ENCODE results near the gene DLX5. TPM values are rescaled to one million over a fixed set of nuclear protein-coding genes. Genes with fewer than 3 reads are reported as not detected.

Gene DLX5
- total and polyA plus RNA-seq, 9 donors = 0.12 to 2.1 (median 0.26) TPM; not detected in 2

DNA sequence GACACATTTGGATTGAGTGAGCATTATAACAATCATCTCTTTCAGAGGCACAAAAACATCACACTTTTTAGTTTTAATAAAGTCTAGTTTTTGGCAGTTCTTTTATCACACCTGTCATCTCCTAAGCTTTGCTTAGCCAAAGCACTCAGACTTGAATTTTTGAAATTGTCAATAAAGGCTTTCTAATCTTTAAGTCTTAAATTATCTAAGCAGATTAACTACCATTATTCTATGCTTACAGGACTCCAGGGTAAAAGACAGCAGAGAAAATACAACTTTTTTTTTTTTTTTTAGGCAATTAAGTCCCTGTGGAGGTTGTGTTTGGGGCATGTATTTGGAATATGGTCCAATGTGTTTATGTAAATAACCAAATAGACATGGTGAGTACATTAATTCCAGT is 36.9 kb downstream of the DLX5 start:
- no peak for DNase-seq
- Histone ChIP-seq H3K4me3 (ENCODE audit: low read length) (no peak overlapping the region), H3K36me3 (ENCODE audit: control insufficient read depth, insufficient read depth, low read length) (no peaks in the 10 kb centered on the region), H3K27ac (ENCODE audit: low read length) (no peak overlapping the region), H3K4me1 (ENCODE audit: control insufficient read depth, insufficient read depth, low read length) (peaks cover 5% of the 10 kb centered on the region), H3K27me3 (ENCODE audit: control insufficient read depth, insufficient read depth, low read length) (peaks cover 39% of the 10 kb centered on the region), H3K9me3 (replicated peaks; ENCODE audit: control insufficient read depth, low read depth, low read length) (no peaks in the 10 kb centered on the region)

- Histone ChIP-seq H3K27ac (ENCODE audit: low read length) (no peak overlapping the region), H3K36me3 (ENCODE audit: control insufficient read depth, insufficient read depth, low read length) (no peaks in the 10 kb centered on the region), H3K4me3 (ENCODE audit: low read length) (no peak overlapping the region), H3K4me1 (ENCODE audit: control insufficient read depth, insufficient read depth, low read length) (no peaks in the 10 kb centered on the region), H3K27me3 (ENCODE audit: control insufficient read depth, insufficient read depth, low read length) (peaks cover 31% of the 10 kb centered on the region), H3K9me3 (replicated peaks; ENCODE audit: control insufficient read depth, low read depth, low read length) (no peaks in the 10 kb centered on the region)
- WGBS (ENCODE audit: insufficient coverage) = no CpG with 5 or more reads among the region's 1 CpG
- no peak for DNase-seq
These were observed 37.7 kb downstream of the DLX5 start for GRCh38 chr7:96986901-96987300.

GRCh38 chr7:96985992-96986391 is 38.6 kb downstream of the DLX5 start:
- DNase-seq = no peak
- Histone ChIP-seq H3K4me1 (ENCODE audit: control insufficient read depth, insufficient read depth, low read length) (no peaks in the 10 kb centered on the region), H3K36me3 (ENCODE audit: control insufficient read depth, insufficient read depth, low read length) (no peaks in the 10 kb centered on the region), H3K27me3 (ENCODE audit: control insufficient read depth, insufficient read depth, low read length) (peaks cover 26% of the 10 kb centered on the region), H3K9me3 (replicated peaks; ENCODE audit: control insufficient read depth, low read depth, low read length) (no peaks in the 10 kb centered on the region), H3K4me3 (ENCODE audit: low read length) (no peak overlapping the region), H3K27ac (ENCODE audit: low read length) (no peak overlapping the region)
- no CpG with 5 or more reads among the region's 1 CpG for WGBS (ENCODE audit: insufficient coverage)

DNA sequence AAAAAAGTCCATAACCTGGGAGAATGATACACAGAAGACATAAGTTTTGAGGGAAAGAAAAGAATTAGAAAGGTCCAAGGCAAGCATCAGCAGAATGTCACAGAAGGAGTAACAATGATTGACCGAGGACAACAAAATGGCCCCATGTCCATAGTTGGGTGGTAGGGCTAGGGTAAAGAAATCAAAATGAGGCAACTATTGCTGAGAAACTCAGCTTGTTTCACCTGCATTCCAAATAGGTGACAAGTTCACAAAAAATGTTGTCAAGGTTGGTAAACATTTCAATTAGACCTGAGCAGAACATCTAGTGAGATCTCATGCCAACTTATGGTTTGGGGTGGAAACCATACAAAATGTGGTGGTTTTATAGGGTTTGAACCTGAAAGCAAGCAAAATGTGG is 42.0 kb downstream of the DLX5 start:
- no peak for DNase-seq
- Histone ChIP-seq H3K4me3 (ENCODE audit: low read length) (no peak overlapping the region), H3K9me3 (replicated peaks; ENCODE audit: control insufficient read depth, low read depth, low read length) (no peaks in the 10 kb centered on the region), H3K36me3 (ENCODE audit: control insufficient read depth, insufficient read depth, low read length) (no peaks in the 10 kb centered on the region), H3K4me1 (ENCODE audit: control insufficient read depth, insufficient read depth, low read length) (no peaks in the 10 kb centered on the region), H3K27me3 (ENCODE audit: control insufficient read depth, insufficient read depth, low read length) (peaks cover 9% of the 10 kb centered on the region), H3K27ac (ENCODE audit: low read length) (no peak overlapping the region)
- WGBS (ENCODE audit: insufficient coverage) = 100% methylated on average over 1 of the region's 1 CpG

DNA sequence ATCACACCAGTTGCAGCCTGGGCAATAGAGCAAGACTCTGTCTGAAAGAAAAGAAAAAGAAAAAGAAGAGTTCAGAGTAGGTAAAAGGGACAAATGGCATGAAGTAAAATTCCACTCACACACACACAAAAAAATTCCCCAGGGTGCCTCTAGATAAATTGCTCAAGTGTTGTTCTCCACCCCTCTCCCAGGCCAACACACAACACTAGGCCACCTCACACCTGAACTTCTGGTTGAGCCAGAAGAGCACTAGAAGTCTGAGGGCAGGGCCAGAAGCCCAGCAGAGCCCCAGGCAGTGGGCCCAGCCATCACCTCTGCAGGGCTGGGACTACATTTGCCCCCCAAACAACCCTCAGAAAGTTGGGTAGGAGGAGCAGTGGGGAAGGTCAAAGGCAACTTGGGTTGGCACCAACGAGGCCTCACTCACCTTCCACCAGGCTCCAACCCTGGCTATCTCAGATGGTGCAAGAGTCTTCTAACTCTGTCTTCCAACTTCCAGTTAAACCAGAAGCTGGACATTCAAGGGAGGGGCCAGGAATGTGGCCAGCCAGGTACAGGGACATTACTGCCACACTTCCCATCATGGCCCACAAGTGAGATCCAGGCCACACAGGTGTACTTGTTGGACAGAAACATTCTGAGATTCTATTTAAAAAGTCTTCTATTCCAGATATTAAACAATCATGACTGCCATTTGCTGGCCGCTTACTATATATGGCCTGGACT is 44.9 kb downstream of the DLX5 start:
- Histone ChIP-seq H3K27me3 (ENCODE audit: control insufficient read depth, insufficient read depth, low read length) (peaks cover 5% of the 10 kb centered on the region), H3K36me3 (ENCODE audit: control insufficient read depth, insufficient read depth, low read length) (no peaks in the 10 kb centered on the region), H3K27ac (ENCODE audit: low read length) (no peak overlapping the region), H3K9me3 (replicated peaks; ENCODE audit: control insufficient read depth, low read depth, low read length) (no peaks in the 10 kb centered on the region), H3K4me1 (ENCODE audit: control insufficient read depth, insufficient read depth, low read length) (no peaks in the 10 kb centered on the region), H3K4me3 (ENCODE audit: low read length) (no peak overlapping the region)
- WGBS (ENCODE audit: insufficient coverage) = no CpG with 5 or more reads among the region's 2 CpGs
- no peak for DNase-seq

DNA sequence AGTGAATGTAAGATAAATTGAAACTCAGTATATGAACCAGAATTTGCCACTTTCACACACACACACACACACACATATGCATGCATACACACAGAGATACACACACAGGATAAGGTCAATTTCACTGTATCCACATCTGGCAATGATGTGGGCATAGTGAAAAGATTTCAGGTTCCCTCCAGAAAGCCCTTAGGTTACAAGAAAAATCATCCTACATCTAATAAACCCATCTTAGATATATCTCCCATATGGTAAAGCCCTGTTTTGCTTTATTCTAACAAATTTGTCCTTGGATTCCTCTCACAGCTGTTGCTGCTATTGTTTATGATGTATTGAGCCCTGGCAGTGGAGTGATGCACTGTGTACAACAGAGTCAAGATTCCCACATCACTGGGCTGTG is 47.2 kb downstream of the DLX5 start:
- Histone ChIP-seq H3K36me3 (ENCODE audit: control insufficient read depth, insufficient read depth, low read length) (no peaks in the 10 kb centered on the region), H3K27ac (ENCODE audit: low read length) (no peak overlapping the region), H3K4me3 (ENCODE audit: low read length) (no peak overlapping the region), H3K27me3 (ENCODE audit: control insufficient read depth, insufficient read depth, low read length) (peaks cover 5% of the 10 kb centered on the region), H3K9me3 (replicated peaks; ENCODE audit: control insufficient read depth, low read depth, low read length) (no peaks in the 10 kb centered on the region), H3K4me1 (ENCODE audit: control insufficient read depth, insufficient read depth, low read length) (no peaks in the 10 kb centered on the region)
- no peak for DNase-seq

GRCh38 chr7:96976106-96976505 is 48.5 kb downstream of the DLX5 start:
- H3K4me1 ChIP-seq (ENCODE audit: control insufficient read depth, insufficient read depth, low read length) = no peaks in the 10 kb centered on the region
- H3K36me3 ChIP-seq (ENCODE audit: control insufficient read depth, insufficient read depth, low read length) = no peaks in the 10 kb centered on the region
- no peak overlapping the region for H3K27ac ChIP-seq (ENCODE audit: low read length)
- no peak for DNase-seq
- H3K27me3 ChIP-seq (ENCODE audit: control insufficient read depth, insufficient read depth, low read length) = peaks cover 5% of the 10 kb centered on the region
- WGBS (ENCODE audit: insufficient coverage) = 60% methylated on average over 1 of the region's 2 CpGs
- no peaks in the 10 kb centered on the region for H3K9me3 ChIP-seq (replicated peaks; ENCODE audit: control insufficient read depth, low read depth, low read length)
- no peak overlapping the region for H3K4me3 ChIP-seq (ENCODE audit: low read length)

DNA sequence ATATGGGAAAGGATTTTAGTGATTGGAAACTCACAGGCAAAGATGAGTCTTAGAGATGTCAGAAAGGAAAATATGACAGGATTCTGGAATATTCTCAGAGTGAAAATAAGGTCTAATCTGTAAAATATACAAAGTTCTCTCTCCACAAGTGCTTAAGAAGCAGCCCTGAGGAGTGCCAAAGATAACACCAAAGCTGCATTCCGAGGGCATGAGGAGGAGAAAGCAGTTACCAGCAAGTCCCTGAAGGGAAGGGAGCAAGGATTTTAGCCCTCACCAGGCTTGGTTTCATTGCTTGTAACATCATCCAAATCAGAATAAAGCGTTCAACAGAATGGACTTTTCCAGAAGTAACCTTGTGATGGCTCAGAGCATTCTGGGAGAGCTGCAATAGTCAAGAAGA is 50.6 kb downstream of the DLX5 start:
- H3K27me3 ChIP-seq (ENCODE audit: control insufficient read depth, insufficient read depth, low read length) = peaks cover 4% of the 10 kb centered on the region
- no peaks in the 10 kb centered on the region for H3K36me3 ChIP-seq (ENCODE audit: control insufficient read depth, insufficient read depth, low read length)
- no peak for DNase-seq
- H3K9me3 ChIP-seq (replicated peaks; ENCODE audit: control insufficient read depth, low read depth, low read length) = no peaks in the 10 kb centered on the region
- no peaks in the 10 kb centered on the region for H3K4me1 ChIP-seq (ENCODE audit: control insufficient read depth, insufficient read depth, low read length)
- no peak overlapping the region for H3K4me3 ChIP-seq (ENCODE audit: low read length)
- 88% methylated on average over 1 of the region's 2 CpGs for WGBS (ENCODE audit: insufficient coverage)
- no peak overlapping the region for H3K27ac ChIP-seq (ENCODE audit: low read length)

DNA sequence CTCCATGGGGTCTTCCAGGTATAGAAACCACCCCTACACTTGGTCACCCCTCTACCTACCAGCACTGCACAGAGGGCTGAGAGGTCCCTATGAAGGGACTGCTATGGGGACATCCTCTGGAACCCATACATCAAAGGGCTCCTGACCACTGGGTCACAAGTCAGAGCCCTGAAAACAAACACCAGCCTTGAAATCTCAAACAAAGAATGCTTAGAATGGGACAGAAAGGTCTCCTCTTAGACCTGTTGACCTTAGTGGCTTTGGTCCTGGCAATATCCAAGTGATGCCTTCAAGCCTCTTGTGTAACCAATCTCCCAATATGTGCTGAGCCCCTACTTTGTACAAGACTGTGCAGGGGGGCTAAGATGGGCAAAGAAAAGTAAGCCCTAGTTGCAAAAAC is 53.9 kb downstream of the DLX5 start:
- Histone ChIP-seq H3K27me3 (ENCODE audit: control insufficient read depth, insufficient read depth, low read length) (peaks cover 2% of the 10 kb centered on the region), H3K4me3 (ENCODE audit: low read length) (no peak overlapping the region), H3K36me3 (ENCODE audit: control insufficient read depth, insufficient read depth, low read length) (no peaks in the 10 kb centered on the region), H3K27ac (ENCODE audit: low read length) (no peak overlapping the region), H3K4me1 (ENCODE audit: control insufficient read depth, insufficient read depth, low read length) (no peaks in the 10 kb centered on the region), H3K9me3 (replicated peaks; ENCODE audit: control insufficient read depth, low read depth, low read length) (no peaks in the 10 kb centered on the region)
- DNase-seq = no peak
